CD14-positive monocyte (primary cell): Measurements from ENCODE around the gene EIF4ENIF1. TPM values are rescaled to one million over a fixed set of nuclear protein-coding genes. Genes with fewer than 3 reads are reported as not detected.
A peak's percentile ranks its signal among the peaks of the same experiment; 100 is the strongest.

Experiments used
- DNase-seq, 3 donors: peaks; one replicate each; pipeline ENCODE4 v3.0.0-alpha.2; 2011 to 2022
- H2AFZ ChIP-seq: 2 replicates; pipeline ENCODE4 v1.6.0; 2012; ENCODE audit warnings: mild to moderate bottlenecking, low read depth, low read length, inconsistent platforms; ENCODE audit not compliant: insufficient read depth, poor library complexity, severe bottlenecking
- H3K27ac ChIP-seq, 2 donors: 1 replicate in 1 of 2; 2 replicates in 1 of 2; pipeline ENCODE4 v1.5.1; 2012 to 2013; ENCODE audit warnings: low read length in 2 of 2, control low read depth in 1 of 2, inconsistent platforms in 1 of 2, low read depth in 1 of 2, mild to moderate bottlenecking in 1 of 2
- H3K27me3 ChIP-seq, 2 donors: one replicate each; pipeline versions ENCODE4 v1.6.0 to v1.6.1; 2011 to 2013; ENCODE audit warnings: low read length in 2 of 2; ENCODE audit not compliant: control insufficient read depth in 2 of 2, insufficient read depth in 2 of 2
- H3K36me3 ChIP-seq, 2 donors: replicated peaks in 1 of 2; 1 replicate in 1 of 2; 2 replicates in 1 of 2; pipeline versions ENCODE4 v1.5.1 to v1.6.1; 2012 to 2013; ENCODE audit warnings: low read length in 2 of 2, control low read depth in 1 of 2, inconsistent platforms in 1 of 2, mild to moderate bottlenecking in 1 of 2; ENCODE audit not compliant: insufficient read depth in 2 of 2, control insufficient read depth in 1 of 2
- H3K4me1 ChIP-seq, 2 donors: 1 replicate in 1 of 2; 2 replicates in 1 of 2; pipeline versions ENCODE4 v1.5.1 to v1.6.1; 2012 to 2013; ENCODE audit warnings: low read length in 2 of 2, control low read depth in 1 of 2, inconsistent platforms in 1 of 2, mild to moderate bottlenecking in 1 of 2, moderate library complexity in 1 of 2; ENCODE audit not compliant: insufficient read depth in 2 of 2, control insufficient read depth in 1 of 2
- H3K4me2 ChIP-seq: replicated peaks from 2 replicates; pipeline ENCODE3; 2012; ENCODE audit warnings: low read length, moderate library complexity, mild to moderate bottlenecking; ENCODE audit not compliant: poor library complexity, severe bottlenecking; ENCODE audit errors: extremely low read depth
- H3K4me3 ChIP-seq, 3 experiments: fragments of 200-600 bp in 1 of 3; sonication (generic) in 1 of 3; replicated peaks in 1 of 3; 1 replicate in 2 of 3; 2 replicates in 1 of 3; pipeline ENCODE4 v1.5.1; 2011 to 2013; ENCODE audit warnings: low read length in 3 of 3, mild to moderate bottlenecking in 3 of 3, control low read depth in 2 of 3, low read depth in 2 of 3, inconsistent platforms in 1 of 3, moderate library complexity in 1 of 3
- H3K79me2 ChIP-seq: 2 replicates; pipeline ENCODE4 v1.6.0; 2012; ENCODE audit warnings: mild to moderate bottlenecking, control low read depth, inconsistent platforms, low read length, moderate library complexity; ENCODE audit not compliant: insufficient read depth
- H3K9ac ChIP-seq: 2 replicates; pipeline ENCODE4 v1.6.0; 2017; ENCODE audit warnings: low read length, mild to moderate bottlenecking; ENCODE audit not compliant: insufficient read depth, poor library complexity, severe bottlenecking
- H3K9me3 ChIP-seq, 2 donors: replicated peaks in 1 of 2; 1 replicate in 1 of 2; 2 replicates in 1 of 2; pipeline versions ENCODE4 v1.5.1 to v1.6.1; 2012 to 2013; ENCODE audit warnings: low read length in 2 of 2, control low read depth in 1 of 2; ENCODE audit not compliant: control insufficient read depth in 1 of 2, insufficient read depth in 1 of 2
- H4K20me1 ChIP-seq: 2 replicates; pipeline ENCODE4 v1.6.0; 2012; ENCODE audit warnings: mild to moderate bottlenecking, low read length, control low read depth, moderate library complexity; ENCODE audit not compliant: insufficient read depth
- H3K27ac Mint-ChIP-seq, 7 donors: one replicate each; pipeline ENCODE4 v1.8.0; 2020; ENCODE audit warnings: mild to moderate bottlenecking in 7 of 7, mixed read lengths in 7 of 7, moderate library complexity in 6 of 7, inconsistent platforms in 2 of 7
- H3K27me3 Mint-ChIP-seq, 3 donors: one replicate each; pipeline ENCODE4 v1.8.0; 2021 to 2022; ENCODE audit warnings: low read depth in 3 of 3, mild to moderate bottlenecking in 3 of 3, mixed read lengths in 3 of 3, moderate library complexity in 3 of 3, inconsistent platforms in 1 of 3
- H3K36me3 Mint-ChIP-seq, 2 donors: one replicate each; pipeline ENCODE4 v1.8.0; 2020; ENCODE audit warnings: mixed read lengths in 2 of 2, inconsistent platforms in 1 of 2, mild to moderate bottlenecking in 1 of 2
- H3K4me1 Mint-ChIP-seq: one replicate; pipeline ENCODE4 v1.8.0; 2020; ENCODE audit warnings: mild to moderate bottlenecking, mixed read lengths
- H3K4me3 Mint-ChIP-seq, 2 donors: one replicate each; pipeline ENCODE4 v1.8.0; 2020; ENCODE audit warnings: mild to moderate bottlenecking in 2 of 2, mixed read lengths in 2 of 2, moderate library complexity in 1 of 2
- H3K9me3 Mint-ChIP-seq, 7 donors: one replicate each; pipeline ENCODE4 v1.8.0; 2020 to 2022; ENCODE audit warnings: mixed read lengths in 7 of 7, mild to moderate bottlenecking in 6 of 7, moderate library complexity in 6 of 7, inconsistent platforms in 2 of 7
- CTCF ChIP-seq: fragments of 200-600 bp; IDR thresholded peaks from one replicate; pipeline ENCODE4 v1.8.0; 2022; ENCODE audit warnings: antibody characterized with exemption, mild to moderate bottlenecking
- WGBS: methylation state at CpG from one replicate; pipeline ENCODE4 v1.1.5; 2013; ENCODE audit warnings: missing lambda C conversion rate; ENCODE audit not compliant: insufficient coverage; 5-methylcytosine and 5-hydroxymethylcytosine counted together
- intact Hi-C, 2 donors: fragments of 100-400 bp; cut with micrococcal nuclease; formaldehyde crosslinking; loops; one replicate each; pipeline versions ENCODE4 v1.15.0 to v1.15.1; 2023
- polyA plus RNA-seq, 3 donors: library from polyadenylated mRNA; depleted of rRNA in 1 of 3; unstranded in 2 of 3; stranded (reverse) in 1 of 3; fragments of 300-500 nt in 2 of 3; fragments of >200 nt in 1 of 3; fragmentation: Illumina TruSeq in 2 of 3; gene quantifications; 1 replicate in 2 of 3; 2 replicates in 1 of 3; pipeline ENCODE4 v1.2.3, GENCODE V29; 2012 to 2021

The EIF4ENIF1 gene
- polyA plus RNA-seq, 3 donors: 2.5 to 17.0 (median 11.5) TPM

- Mint-ChIP-seq H3K36me3 (peaks cover 5 to 6% of the 10 kb centered on the region in 2 donors), H3K27me3 (peaks cover 0 to 2% (median 0%) of the 10 kb centered on the region in 3 donors), H3K4me1 (peaks cover 32% of the 10 kb centered on the region), H3K9me3 (no peaks in the 10 kb centered on the region), H3K4me3 (no peak overlapping the region), H3K27ac (peak overlapping the region in 4 of 7 donors; percentile 7 to 99 (median 68))
- Histone ChIP-seq H3K79me2 (peaks cover 31% of the 10 kb centered on the region), H3K9ac (no peak overlapping the region), H3K36me3 (peaks cover 2 to 7% of the 10 kb centered on the region in 2 donors), H3K27me3 (no peaks in the 10 kb centered on the region), H3K4me3 (no peak overlapping the region), H3K27ac (peak overlapping the region in 1 of 2 donors; percentile 98), H3K4me1 (peaks cover 36 to 44% of the 10 kb centered on the region in 2 donors), H4K20me1 (peaks cover 10% of the 10 kb centered on the region), H3K4me2 (no peak overlapping the region), H2AFZ (no peak overlapping the region), H3K9me3 (no peaks in the 10 kb centered on the region)
- no peak for DNase-seq
- TF ChIP-seq CTCF: no peak
- intact Hi-C loops: loop anchor here (10.0 kb wide), 2 partner anchors 143 to 263 kb away; partner anchors contain the start of genes DEPDC5 (in 1 of the 2) and PRR14L (in 1 of the 2)
- 100% methylated on average over 1 of the region's 3 CpGs for WGBS
Observed at GRCh38 chr22:31492151-31492550, 2.5 kb upstream of the EIF4ENIF1 start.

GRCh38 chr22:31491218-31491962 lies 1.7 kb upstream of the EIF4ENIF1 start:
- H3K9ac ChIP-seq: peak overlapping the region; percentile 93
- no peaks in the 10 kb centered on the region for H3K27me3 ChIP-seq
- DNase-seq: no peak
- H3K36me3 ChIP-seq: peaks cover 5 to 11% of the 10 kb centered on the region in 2 donors
- Mint-ChIP-seq H3K9me3 (no peaks in the 10 kb centered on the region), H3K4me1 (peaks cover 28% of the 10 kb centered on the region), H3K36me3 (peaks cover 11 to 14% of the 10 kb centered on the region in 2 donors), H3K4me3 (no peak overlapping the region), H3K27ac (peak overlapping the region; percentile 79 to 99 (median 98)), H3K27me3 (peaks cover 0 to 3% (median 2%) of the 10 kb centered on the region in 3 donors)
- no peak for TF ChIP-seq CTCF
- H3K4me3 ChIP-seq: peak overlapping the region in 1 of 3 experiments; percentile 81
- H4K20me1 ChIP-seq: peaks cover 10% of the 10 kb centered on the region
- 88% methylated on average over 3 of the region's 8 CpGs for WGBS
- H3K4me2 ChIP-seq: peak overlapping the region; percentile 88
- no peaks in the 10 kb centered on the region for H3K9me3 ChIP-seq
- H3K4me1 ChIP-seq: peaks cover 30 to 36% of the 10 kb centered on the region in 2 donors
- intact Hi-C loops: loop anchor here (10.0 kb wide), 2 partner anchors 143 to 263 kb away; partner anchors contain the start of genes DEPDC5 (in 1 of the 2) and PRR14L (in 1 of the 2)
- H3K27ac ChIP-seq: peak overlapping the region; percentile 94 to 98
- H2AFZ ChIP-seq: peak overlapping the region; percentile 44
- H3K79me2 ChIP-seq: peaks cover 36% of the 10 kb centered on the region
